Thymus (tissue), 11 donors: ENCODE data around the gene DSPP. TPM values are rescaled to one million over a fixed set of nuclear protein-coding genes. Genes with fewer than 3 reads are reported as not detected.

ENCODE experiments used
- DNase-seq, 9 donors: peaks; one replicate each; pipeline ENCODE4 v3.0.0-alpha.2; 2013; ENCODE audit warnings: low spot score in 9 of 9, low read depth in 6 of 9, missing footprints in 1 of 9
- H3K27ac ChIP-seq, 2 donors: one replicate each; pipeline ENCODE4 v1.5.1; 2013; ENCODE audit warnings: control low read depth in 1 of 2, low read depth in 1 of 2, low read length in 1 of 2, mild to moderate bottlenecking in 1 of 2, moderate library complexity in 1 of 2
- H3K27me3 ChIP-seq, 2 donors: one replicate each; pipeline ENCODE4 v1.5.1; 2013; ENCODE audit warnings: low read length in 1 of 2; ENCODE audit not compliant: control insufficient read depth in 2 of 2, insufficient read depth in 1 of 2
- H3K36me3 ChIP-seq, 2 donors: one replicate each; pipeline ENCODE4 v1.5.1; 2013; ENCODE audit warnings: low read length in 1 of 2, mild to moderate bottlenecking in 1 of 2, moderate library complexity in 1 of 2; ENCODE audit not compliant: control insufficient read depth in 2 of 2, insufficient read depth in 2 of 2
- H3K4me1 ChIP-seq, 2 donors: one replicate each; pipeline ENCODE4 v1.5.1; 2013; ENCODE audit warnings: low read length in 2 of 2; ENCODE audit not compliant: control insufficient read depth in 2 of 2, insufficient read depth in 2 of 2
- H3K4me3 ChIP-seq, 2 donors: one replicate each; pipeline ENCODE4 v1.5.1; 2013; ENCODE audit warnings: low read length in 2 of 2, control low read depth in 1 of 2, mild to moderate bottlenecking in 1 of 2
- H3K9me3 ChIP-seq, 2 donors: one replicate each; pipeline ENCODE4 v1.5.1; 2013; ENCODE audit warnings: low read length in 1 of 2, mild to moderate bottlenecking in 1 of 2; ENCODE audit not compliant: control insufficient read depth in 2 of 2, insufficient read depth in 1 of 2
- WGBS: extraction: QIAGEN DNeasy Blood & Tissue Kit; methylation state at CpG from one replicate; pipeline ENCODE4 v1.1.7; 2013; 5-methylcytosine and 5-hydroxymethylcytosine counted together
- polyA plus RNA-seq: library from polyadenylated mRNA; stranded (reverse); fragments of 200-250 nt; gene quantifications from one replicate; pipeline ENCODE4 v1.2.3, GENCODE V29; 2013
- total RNA-seq: library from RNA; stranded (reverse); fragments of 120-200 nt; gene quantifications from one replicate; pipeline ENCODE4 v1.2.4, GENCODE V29; 2013
- donor health status: healthy.

DSPP gene
- total and polyA plus RNA-seq, 2 donors = 0.05 TPM

DNA sequence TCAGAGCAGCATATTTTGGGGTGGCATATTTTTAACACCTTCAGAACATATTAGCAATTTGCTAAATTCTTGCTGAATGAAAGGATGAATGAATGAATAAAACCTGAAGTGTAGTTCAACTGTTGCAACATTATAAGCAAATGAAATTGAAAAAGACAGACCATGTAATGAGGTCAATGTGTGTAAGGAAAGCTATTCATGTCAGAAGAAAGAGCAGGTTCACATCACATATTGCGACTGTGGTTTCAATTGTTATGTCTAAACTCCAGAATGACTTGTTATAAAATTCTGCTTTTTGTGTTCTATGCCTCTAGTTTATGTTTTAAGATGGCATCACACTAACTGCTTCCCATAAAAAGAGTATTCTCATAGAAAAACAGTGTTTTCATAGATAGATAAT is 32.9 kb upstream of the DSPP start:
- 98% methylated on average over 1 of the region's 1 CpG for WGBS

DNA sequence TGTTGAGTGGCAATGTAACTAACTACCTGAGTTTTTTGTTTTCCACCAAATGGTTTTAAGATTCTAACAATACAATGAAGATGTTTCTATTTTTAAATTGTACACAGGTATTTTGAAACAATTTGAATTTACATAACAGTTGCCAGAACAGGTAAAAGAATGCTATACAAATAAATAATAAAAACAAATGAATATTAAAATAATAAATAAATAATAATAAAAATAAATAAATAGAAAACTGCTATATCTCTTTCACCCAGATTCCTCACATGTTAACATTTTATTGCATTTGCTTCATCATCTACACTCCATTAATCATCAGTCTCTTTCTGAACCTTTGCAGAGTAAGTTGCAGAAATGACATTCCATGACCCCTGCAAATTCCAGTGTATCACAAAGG is 32.3 kb upstream of the DSPP start:
- no peaks in the 10 kb centered on the region for H3K9me3 ChIP-seq
- H3K4me3 ChIP-seq = no peak overlapping the region
- H3K36me3 ChIP-seq = no peaks in the 10 kb centered on the region
- H3K4me1 ChIP-seq = no peaks in the 10 kb centered on the region
- no peak for DNase-seq
- no peak overlapping the region for H3K27ac ChIP-seq
- H3K27me3 ChIP-seq = no peaks in the 10 kb centered on the region

More for the DNA sequence above, 32.9 kb upstream of the DSPP start:
- Histone ChIP-seq H3K4me1 (no peaks in the 10 kb centered on the region), H3K27me3 (no peaks in the 10 kb centered on the region), H3K9me3 (no peaks in the 10 kb centered on the region), H3K36me3 (no peaks in the 10 kb centered on the region), H3K4me3 (no peak overlapping the region), H3K27ac (no peak overlapping the region)
- DNase-seq = no peak

DNA sequence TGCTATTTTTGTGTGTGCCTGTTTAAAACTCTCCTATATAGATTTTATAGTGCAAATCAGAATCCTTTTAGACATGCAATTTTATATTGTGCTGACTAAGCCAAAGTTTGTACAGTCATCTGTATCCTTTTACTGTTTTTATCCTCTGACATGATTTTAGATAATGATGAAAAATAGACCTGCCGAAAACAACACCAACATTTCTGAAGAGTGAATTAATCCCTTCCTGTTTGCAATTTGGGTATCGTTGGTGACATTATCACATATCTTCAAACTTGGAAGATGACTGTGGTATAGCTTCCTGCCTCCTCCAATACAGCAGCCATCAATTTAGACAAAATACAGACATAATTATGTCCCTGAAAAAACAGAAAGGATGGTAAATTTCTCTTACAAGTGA is 28.9 kb upstream of the DSPP start:
- H3K4me1 ChIP-seq = no peaks in the 10 kb centered on the region
- 43% methylated on average over 2 of the region's 2 CpGs for WGBS
- no peaks in the 10 kb centered on the region for H3K36me3 ChIP-seq
- no peaks in the 10 kb centered on the region for H3K9me3 ChIP-seq
- H3K4me3 ChIP-seq = no peak overlapping the region
- H3K27me3 ChIP-seq = no peaks in the 10 kb centered on the region
- DNase-seq = no peak
- H3K27ac ChIP-seq = no peak overlapping the region

GRCh38 chr4:87580057-87580456 is 28.3 kb upstream of the DSPP start:
- no peak for DNase-seq
- no peak overlapping the region for H3K4me3 ChIP-seq
- H3K27me3 ChIP-seq = no peaks in the 10 kb centered on the region
- H3K4me1 ChIP-seq = no peaks in the 10 kb centered on the region
- no peaks in the 10 kb centered on the region for H3K9me3 ChIP-seq
- H3K27ac ChIP-seq = no peak overlapping the region
- no peaks in the 10 kb centered on the region for H3K36me3 ChIP-seq
- 65% methylated on average over 3 of the region's 3 CpGs for WGBS

DNA sequence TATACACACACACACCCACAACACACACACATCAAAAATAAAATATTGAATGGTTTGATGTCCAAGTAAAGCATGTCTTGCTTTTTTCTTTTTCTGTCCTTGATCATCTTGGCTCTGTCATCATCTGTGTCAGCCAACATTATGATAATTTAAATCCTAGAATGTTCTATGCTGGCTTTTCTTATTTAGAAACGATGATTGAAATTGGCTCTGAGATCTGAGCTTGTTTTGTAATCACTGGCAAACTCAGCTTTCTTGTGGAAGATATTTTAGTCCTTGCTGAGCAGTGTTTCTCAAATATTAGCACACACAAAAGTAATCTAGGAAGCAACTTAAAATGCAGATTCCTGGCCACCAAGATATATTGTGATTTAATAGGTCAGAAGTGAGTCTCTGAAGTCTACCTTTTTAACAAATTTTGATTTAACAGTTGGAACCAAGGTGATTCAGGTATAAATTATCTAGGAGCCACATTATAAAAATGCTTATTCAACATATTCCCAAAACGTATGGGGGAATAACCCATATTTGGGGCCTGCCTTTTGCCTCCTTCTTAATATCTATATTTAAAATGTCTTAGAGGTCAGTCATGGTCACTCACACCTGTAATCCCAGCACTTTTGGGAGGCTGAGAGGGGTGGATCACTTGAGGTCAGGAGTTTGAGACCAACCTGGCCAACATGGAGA is 24.0 kb upstream of the DSPP start:
- H3K4me1 ChIP-seq = no peaks in the 10 kb centered on the region
- no peaks in the 10 kb centered on the region for H3K27me3 ChIP-seq
- no peak overlapping the region for H3K4me3 ChIP-seq
- WGBS = 95% methylated on average over 2 of the region's 2 CpGs
- H3K36me3 ChIP-seq = no peaks in the 10 kb centered on the region
- no peak for DNase-seq
- no peak overlapping the region for H3K27ac ChIP-seq
- H3K9me3 ChIP-seq = no peaks in the 10 kb centered on the region

- DNase-seq = no peak
- Histone ChIP-seq H3K9me3 (no peaks in the 10 kb centered on the region), H3K36me3 (no peaks in the 10 kb centered on the region), H3K27ac (no peak overlapping the region), H3K4me1 (no peaks in the 10 kb centered on the region), H3K4me3 (no peak overlapping the region), H3K27me3 (no peaks in the 10 kb centered on the region)
Measured at GRCh38 chr4:87589531-87589930, 18.8 kb upstream of the DSPP start.

GRCh38 chr4:87592124-87592523 is 16.2 kb upstream of the DSPP start:
- Histone ChIP-seq H3K36me3 (no peaks in the 10 kb centered on the region), H3K27me3 (no peaks in the 10 kb centered on the region), H3K27ac (no peak overlapping the region), H3K4me3 (no peak overlapping the region), H3K4me1 (no peaks in the 10 kb centered on the region), H3K9me3 (no peaks in the 10 kb centered on the region)
- WGBS = 96% methylated on average over 2 of the region's 2 CpGs
- DNase-seq = no peak

- H3K4me1 ChIP-seq = no peaks in the 10 kb centered on the region
- H3K4me3 ChIP-seq = no peak overlapping the region
- H3K9me3 ChIP-seq = no peaks in the 10 kb centered on the region
- H3K27ac ChIP-seq = no peak overlapping the region
- no peaks in the 10 kb centered on the region for H3K27me3 ChIP-seq
- no peaks in the 10 kb centered on the region for H3K36me3 ChIP-seq
- DNase-seq = no peak
Measured at GRCh38 chr4:87601361-87601760, 7.0 kb upstream of the DSPP start.

- Histone ChIP-seq H3K36me3 (no peaks in the 10 kb centered on the region), H3K4me1 (no peaks in the 10 kb centered on the region), H3K4me3 (no peak overlapping the region), H3K9me3 (no peaks in the 10 kb centered on the region), H3K27me3 (no peaks in the 10 kb centered on the region), H3K27ac (no peak overlapping the region)
- WGBS = 97% methylated on average over 4 of the region's 4 CpGs
- no peak for DNase-seq
Measured at GRCh38 chr4:87614292-87614890, 6.1 kb downstream of the DSPP start.
